Measurements from ENCODE around the gene CHST13.

Gene CHST13

GRCh38 chr3:126542340-126543241, 18.6 kb downstream of the CHST13 start:
- DNase-seq: no peak

GRCh38 chr3:126543457-126544061, 19.6 kb downstream of the CHST13 start:
- no peak for DNase-seq

- no peak for DNase-seq
Observed at GRCh38 chr3:126544596-126545281, 20.8 kb downstream of the CHST13 start.

- no peak for DNase-seq
Observed at GRCh38 chr3:126545544-126545943, 21.6 kb downstream of the CHST13 start.

- DNase-seq: no peak
Observed at GRCh38 chr3:126546013-126546412, 22.1 kb downstream of the CHST13 start.

GRCh38 chr3:126546549-126547239, 22.7 kb downstream of the CHST13 start:
- no peak for DNase-seq

- DNase-seq: no peak
Observed at GRCh38 chr3:126547721-126548120, 23.8 kb downstream of the CHST13 start.

GRCh38 chr3:126548556-126549466, 24.9 kb downstream of the CHST13 start:
- DNase-seq: no peak

- no peak for DNase-seq
Observed at GRCh38 chr3:126549861-126550487, 26.0 kb downstream of the CHST13 start.

- DNase-seq: no peak
Observed at GRCh38 chr3:126550488-126551051, 26.6 kb downstream of the CHST13 start.

GRCh38 chr3:126551121-126551838, 27.3 kb downstream of the CHST13 start:
- DNase-seq: no peak

- DNase-seq: no peak
Observed at GRCh38 chr3:126551839-126552687, 28.1 kb downstream of the CHST13 start.

GRCh38 chr3:126552688-126553283, 28.8 kb downstream of the CHST13 start:
- no peak for DNase-seq

GRCh38 chr3:126553284-126554084, 29.5 kb downstream of the CHST13 start:
- no peak for DNase-seq

- no peak for DNase-seq
Observed at GRCh38 chr3:126554560-126555525, 30.9 kb downstream of the CHST13 start.

- no peak for DNase-seq
Observed at GRCh38 chr3:126555795-126556636, 32.1 kb downstream of the CHST13 start.
